ENCODE results near the gene RBM17. TPM values are rescaled to one million over a fixed set of nuclear protein-coding genes. Genes with fewer than 3 reads are reported as not detected.

The RBM17 gene
- total RNA-seq, 1 experiment from 2014 or later: 65.4 TPM

- no peak for DNase-seq (ENCODE audit: low read depth, low spot score)
- no peaks in the 10 kb centered on the region for H3K27me3 ChIP-seq (ENCODE audit: control insufficient read depth, insufficient read depth, low read length)
- in situ Hi-C loops (cut with HindIII; ENCODE audit: low pct_unique_long_range_greater_than_20kb, low sequenced_read_pairs) (no loop called here), intact Hi-C loops (cut with micrococcal nuclease; ENCODE audit: unreplicated experiment) (no loop called here)
- H3K4me1 ChIP-seq (ENCODE audit: control insufficient read depth, insufficient read depth, low read length): no peaks in the 10 kb centered on the region; the same call in none of the 2 replicates
- TF ChIP-seq REST (IDR thresholded peaks at IDR 0.05; ENCODE audit: insufficient read depth in 1 of 2, low read depth in 2 of 2, low read length in 1 of 2) (no peak), SIN3A (IDR thresholded peaks at IDR 0.05; ENCODE audit: borderline replicate concordance, insufficient read depth, low read depth, low read length) (no peak), POLR2AphosphoS5 (IDR thresholded peaks at IDR 0.05; ENCODE audit: low read depth, low read length) (no peak), CTCF (IDR thresholded peaks at IDR 0.05) (no peak), TCF7L2 (IDR thresholded peaks at IDR 0.05; ENCODE audit: low read depth, low read length) (no peak)
- no peaks in the 10 kb centered on the region for H3K9me3 ChIP-seq (ENCODE audit: control insufficient read depth, insufficient read depth, low read depth, low read length)
- no peak for ATAC-seq
- ChIA-PET POLR2A (no interaction called here), CTCF (no interaction called here)
- H3K27ac ChIP-seq (ENCODE audit: low read length): no peak overlapping the region
- peaks cover 31% of the 10 kb centered on the region for H3K36me3 ChIP-seq (ENCODE audit: control insufficient read depth, insufficient read depth, low read length)
- no peak overlapping the region for H3K4me3 ChIP-seq (ENCODE audit: low read depth in 2 of 2, low read length in 2 of 2)
- no TSS peak for BruUV-seq (replicated peaks)
Measured at GRCh38 chr10:6112893-6113292, 24.1 kb downstream of the RBM17 start.

- Histone ChIP-seq H3K36me3 (ENCODE audit: control insufficient read depth, insufficient read depth, low read length) (peaks cover 20% of the 10 kb centered on the region), H3K27ac (ENCODE audit: low read length) (no peak overlapping the region), H3K27me3 (ENCODE audit: control insufficient read depth, insufficient read depth, low read length) (no peaks in the 10 kb centered on the region), H3K4me3 (ENCODE audit: low read depth in 2 of 2, low read length in 2 of 2) (no peak overlapping the region), H3K4me1 (ENCODE audit: control insufficient read depth, insufficient read depth, low read length) (no peaks in the 10 kb centered on the region; the same call in none of the 2 replicates), H3K9me3 (ENCODE audit: control insufficient read depth, insufficient read depth, low read depth, low read length) (no peaks in the 10 kb centered on the region)
- DNase-seq (ENCODE audit: low read depth, low spot score): no peak
- intact Hi-C loops (cut with micrococcal nuclease; ENCODE audit: unreplicated experiment): no loop called here
- BruUV-seq (replicated peaks): no TSS peak
- in situ Hi-C loops (cut with HindIII; ENCODE audit: low pct_unique_long_range_greater_than_20kb, low sequenced_read_pairs): no loop called here
- CTCF ChIA-PET: no interaction called here
- POLR2A ChIA-PET: no interaction called here
- TF ChIP-seq POLR2AphosphoS5 (IDR thresholded peaks at IDR 0.05; ENCODE audit: low read depth, low read length) (no peak), REST (IDR thresholded peaks at IDR 0.05; ENCODE audit: insufficient read depth in 1 of 2, low read depth in 2 of 2, low read length in 1 of 2) (no peak), TCF7L2 (IDR thresholded peaks at IDR 0.05; ENCODE audit: low read depth, low read length) (no peak), CTCF (IDR thresholded peaks at IDR 0.05) (no peak), SIN3A (IDR thresholded peaks at IDR 0.05; ENCODE audit: borderline replicate concordance, insufficient read depth, low read depth, low read length) (no peak)
- ATAC-seq: no peak
Measured at GRCh38 chr10:6114299-6114698, 25.5 kb downstream of the RBM17 start.

All from Panc1 (cell line).